ENCODE results near the gene TMF1.

Gene TMF1

DNA sequence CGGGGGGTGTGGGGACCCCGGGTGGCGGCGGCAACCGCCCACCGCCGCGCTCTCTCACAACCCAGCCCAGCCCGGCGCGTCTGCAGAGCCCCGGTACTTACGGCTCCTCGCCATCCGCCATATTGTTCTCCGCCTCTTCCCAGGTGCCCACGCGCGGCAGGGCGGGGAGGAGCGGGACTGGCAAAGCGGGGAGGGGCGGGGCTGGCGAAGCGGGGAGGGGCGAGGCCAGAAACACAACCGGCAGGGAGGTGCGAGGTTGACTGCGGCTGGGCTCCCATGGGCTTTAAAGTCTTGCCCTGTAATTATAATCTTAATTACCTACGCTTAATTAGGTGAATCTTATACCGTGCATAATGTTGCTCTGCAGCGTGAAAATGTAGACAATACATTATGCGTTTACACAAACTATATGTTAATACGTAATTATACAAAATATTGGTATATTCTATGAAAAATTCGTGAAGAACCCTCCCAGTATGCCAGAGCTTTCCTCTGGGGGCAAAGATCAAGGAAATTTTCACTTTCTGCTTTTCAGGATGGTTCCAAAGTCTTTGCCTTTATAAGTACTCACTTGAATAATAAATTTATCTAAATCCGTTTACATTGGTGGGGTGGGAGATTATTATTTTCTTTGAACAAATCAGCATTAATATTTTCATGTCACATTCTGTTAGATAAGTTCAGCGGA lies 28.2 kb upstream of the TMF1 start, which contains the start of gene UBA3:
Gene UBA3 (minus strand): TSS at position 133 of the 688 bp plus-strand sequence. CDS start 12 bp downstream, at position 121.
- FAIRE-seq, result peak; percentile 27

DNA sequence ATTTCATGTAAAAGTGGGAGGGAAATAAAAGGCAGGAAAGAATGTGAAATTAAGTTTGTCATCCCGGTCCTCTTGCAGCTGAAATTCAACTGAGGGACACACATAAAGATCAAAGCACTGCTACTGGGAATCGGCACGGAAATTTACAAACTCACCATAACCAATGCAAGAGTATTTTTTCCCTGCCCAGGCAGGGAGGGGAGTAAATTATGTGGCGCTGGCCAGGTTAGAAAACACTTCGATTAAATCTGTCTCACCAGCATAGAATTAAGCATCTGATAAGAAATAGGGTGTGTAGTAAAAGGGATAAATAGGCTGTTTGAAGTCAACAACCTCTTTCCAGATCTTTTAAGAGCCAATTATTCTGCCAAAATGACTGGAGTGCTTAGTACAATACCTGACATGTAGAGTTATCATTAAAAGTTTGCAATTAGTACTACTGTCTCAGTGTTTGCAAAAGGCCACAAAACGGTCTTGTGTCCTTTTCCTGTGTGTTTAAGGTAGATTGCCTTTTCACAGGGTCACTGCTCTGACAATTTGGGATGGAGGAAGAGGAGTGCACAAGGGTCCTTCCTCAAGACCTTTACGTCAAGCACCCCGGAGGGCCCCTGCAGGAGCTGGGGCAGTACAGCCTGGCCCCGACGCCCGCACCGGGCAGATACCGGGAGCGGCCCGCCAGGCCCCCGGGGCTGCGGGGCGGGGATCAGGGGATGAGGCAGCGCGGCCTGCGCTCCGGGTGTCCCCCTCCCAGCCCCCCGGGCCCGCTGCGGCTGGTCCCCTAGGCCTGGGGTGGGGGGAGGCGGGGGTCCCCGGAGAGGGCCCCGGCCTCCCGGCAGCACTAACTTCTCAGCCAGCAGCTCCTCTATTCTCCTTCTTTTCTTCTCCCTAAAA lies 27.4 kb upstream of the TMF1 start:
- FAIRE-seq, result no peak

DNA sequence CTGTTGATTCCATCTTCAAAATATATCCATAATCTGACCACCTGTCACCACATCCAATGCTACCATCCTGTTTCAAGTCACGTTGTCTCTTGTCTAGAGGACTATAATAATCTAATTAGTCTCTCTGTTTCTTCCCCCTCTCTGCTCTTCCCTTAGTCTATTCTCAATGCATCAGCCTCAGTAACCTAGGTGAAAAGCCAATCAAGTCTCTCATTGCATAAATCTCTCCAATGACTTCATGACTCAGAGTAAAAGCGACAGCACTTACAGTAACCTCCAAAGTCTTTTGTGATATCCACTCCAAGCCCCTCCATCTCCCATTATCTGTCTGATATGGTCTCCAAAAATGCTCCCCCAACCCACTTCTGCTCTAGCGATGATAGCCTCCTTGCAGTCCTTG lies 20.8 kb upstream of the TMF1 start:
- no peak for FAIRE-seq

- FAIRE-seq, result no peak
Observed at GRCh38 chr3:69066121-69066520, 14.0 kb upstream of the TMF1 start.

GRCh38 chr3:69065318-69065964 lies 13.3 kb upstream of the TMF1 start:
- no peak for FAIRE-seq

- no peak for FAIRE-seq
Observed at GRCh38 chr3:69063636-69064035, 11.5 kb upstream of the TMF1 start.

- no peak for FAIRE-seq
Observed at GRCh38 chr3:69059688-69060087, 7.6 kb upstream of the TMF1 start.

- no peak for FAIRE-seq
Observed at GRCh38 chr3:69058947-69059224, 6.8 kb upstream of the TMF1 start.

DNA sequence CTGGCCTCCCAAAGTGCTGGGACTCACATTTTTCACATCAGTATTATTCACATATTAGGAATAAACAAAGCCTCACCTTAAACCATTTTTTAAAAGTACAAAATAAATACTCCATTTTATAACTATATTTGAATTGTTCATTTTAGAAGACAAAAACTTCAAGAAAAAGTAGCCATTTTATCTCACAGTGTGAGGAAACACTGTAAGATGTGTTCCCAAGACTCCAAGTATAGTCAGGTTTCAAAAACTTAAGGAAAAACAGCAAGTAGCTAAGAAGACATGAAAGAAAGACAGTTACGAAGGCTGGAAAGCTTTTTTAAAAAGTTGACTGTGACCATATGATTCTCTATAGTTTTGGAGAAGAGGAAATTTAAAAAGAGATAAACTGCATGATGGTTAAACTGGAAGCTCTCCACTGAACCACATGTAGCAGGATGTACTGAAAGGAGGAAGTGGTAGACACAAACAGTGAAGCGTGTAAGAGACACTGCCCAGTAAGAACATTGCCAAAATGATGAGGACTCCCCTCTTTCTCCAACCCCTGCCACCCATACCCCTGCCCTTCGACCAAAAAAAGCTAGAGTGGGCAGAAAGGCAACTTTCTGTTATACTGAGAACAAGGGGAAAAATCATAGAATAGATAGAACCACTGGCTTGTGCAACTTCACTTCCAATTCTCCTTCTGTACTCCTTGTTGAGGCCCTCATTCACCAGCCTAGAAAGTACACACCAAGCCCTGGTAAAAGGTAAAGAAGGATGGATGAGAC lies 6.2 kb upstream of the TMF1 start:
- FAIRE-seq, result no peak

DNA sequence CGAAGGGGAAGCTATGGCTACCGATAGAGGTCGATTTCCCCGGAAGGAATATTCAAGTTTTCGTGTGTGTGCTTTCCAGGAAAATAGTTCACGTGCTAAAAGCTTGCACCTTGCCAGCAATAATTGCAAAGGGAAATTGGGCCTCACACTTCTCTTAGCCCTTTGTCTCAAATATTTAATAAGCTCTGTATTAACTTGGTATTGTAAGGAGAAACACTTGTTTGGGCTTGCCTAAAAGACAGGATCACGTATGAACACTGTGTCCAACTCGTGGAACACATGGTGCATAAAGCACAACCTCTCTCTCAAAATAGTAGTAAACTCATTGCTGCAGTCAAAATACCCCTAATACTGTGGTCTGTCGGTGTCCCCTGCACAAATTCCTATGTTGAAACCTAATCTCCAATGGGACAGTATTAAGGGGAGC lies 352 bp upstream of the TMF1 start:
- FAIRE-seq, result no peak

DNA sequence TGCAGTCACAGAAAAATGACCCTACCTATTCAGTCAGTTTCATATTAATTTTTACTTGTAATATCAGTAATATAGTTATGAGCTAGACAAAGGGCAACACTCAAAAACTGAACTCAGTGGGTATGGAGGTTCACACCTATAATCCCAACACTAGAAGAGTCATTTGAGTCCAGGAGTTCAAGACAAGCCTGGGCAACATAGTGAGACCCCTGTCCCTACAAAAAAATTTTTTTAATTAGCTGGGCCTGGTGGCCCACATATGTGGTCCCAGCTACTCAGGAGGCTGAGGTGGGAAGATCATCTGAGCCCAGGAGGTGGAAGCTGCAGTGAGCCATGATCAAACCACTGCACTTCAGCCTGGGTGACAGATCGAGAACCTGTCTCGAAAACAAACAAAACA lies 3.1 kb downstream of the TMF1 start:
- no peak for FAIRE-seq

- no peak for FAIRE-seq
Observed at GRCh38 chr3:69044608-69045007, 7.5 kb downstream of the TMF1 start.

- FAIRE-seq, result peak; percentile 41
Observed at GRCh38 chr3:69033470-69033869, 18.7 kb downstream of the TMF1 start.

DNA sequence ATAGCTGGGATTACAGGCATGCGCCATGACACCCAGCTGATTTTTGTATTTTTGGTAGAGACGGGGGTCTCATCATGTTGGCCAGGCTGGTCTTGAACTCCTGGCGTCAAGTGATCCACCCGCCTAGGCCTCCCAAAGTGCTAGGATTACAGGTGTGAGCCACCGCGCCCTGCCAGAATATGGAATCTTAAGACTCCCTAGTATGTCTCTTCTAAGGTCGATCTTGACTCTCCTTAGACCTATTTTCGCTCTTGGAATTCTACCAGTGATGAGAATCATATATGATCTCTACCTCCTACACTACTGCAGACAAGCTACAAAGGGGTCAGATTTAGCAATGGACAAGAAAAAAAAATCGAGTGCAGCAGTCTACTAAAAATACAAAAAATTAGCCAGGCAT lies 19.4 kb downstream of the TMF1 start:
- FAIRE-seq, result no peak

- FAIRE-seq, result no peak
Observed at GRCh38 chr3:69032142-69032541, 20.0 kb downstream of the TMF1 start.

- FAIRE-seq, result no peak
Observed at GRCh38 chr3:69031635-69032034, 20.5 kb downstream of the TMF1 start.

GRCh38 chr3:69020857-69021256 lies 31.3 kb downstream of the TMF1 start:
- no peak for FAIRE-seq

GRCh38 chr3:69020424-69020823 lies 31.7 kb downstream of the TMF1 start:
- peak; percentile 88 for FAIRE-seq

DNA sequence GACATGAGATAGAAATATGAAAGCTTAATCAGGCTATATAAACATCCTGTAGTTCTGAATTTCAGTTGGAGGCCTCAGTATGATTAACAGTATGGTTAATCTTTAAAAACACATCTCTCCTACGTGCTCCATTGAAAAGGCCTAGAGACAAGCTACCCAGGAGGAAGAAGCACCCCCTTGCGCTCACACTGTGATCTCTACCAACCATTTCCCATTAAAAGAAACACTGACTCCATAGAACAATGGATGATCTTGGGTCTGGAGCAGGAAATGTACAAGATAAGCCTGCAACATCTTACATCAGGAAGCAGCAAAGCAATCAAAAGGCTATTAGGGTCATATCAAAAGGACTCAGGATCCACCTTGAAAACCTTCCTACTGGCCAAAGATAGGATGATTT lies 35.2 kb downstream of the TMF1 start:
- FAIRE-seq, result no peak

- FAIRE-seq, result no peak
Observed at GRCh38 chr3:69016102-69016501, 36.0 kb downstream of the TMF1 start.

DNA sequence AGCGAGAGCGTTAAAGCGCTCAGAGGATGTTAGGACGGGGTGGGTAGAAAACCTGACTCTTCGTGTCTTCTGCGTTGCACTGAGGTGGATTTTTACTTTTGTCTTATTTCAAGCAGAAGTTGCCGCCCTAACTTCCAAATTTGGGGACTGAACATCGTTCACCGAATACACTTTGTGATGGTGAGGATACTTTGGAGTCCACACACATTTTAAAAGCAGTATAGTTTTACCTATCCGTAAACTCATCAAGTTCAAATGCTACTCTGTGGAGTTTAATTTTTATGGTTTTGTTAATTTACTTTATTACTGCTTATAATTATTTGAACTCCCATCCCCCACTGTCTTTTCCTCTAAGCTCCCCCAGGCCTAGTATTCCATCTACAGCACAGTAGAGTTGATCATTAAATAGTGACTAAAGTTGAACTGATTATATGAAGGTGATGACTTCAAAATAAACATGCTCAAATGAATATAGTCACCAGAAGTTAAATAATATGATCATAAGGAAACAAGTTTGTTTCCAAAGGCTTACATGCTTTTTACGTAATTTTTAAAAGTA lies 38.0 kb downstream of the TMF1 start:
- no peak for FAIRE-seq

- FAIRE-seq, result no peak
Observed at GRCh38 chr3:69013253-69014021, 38.7 kb downstream of the TMF1 start, which contains the start of gene EOGT. Gene EOGT (minus strand): TSS chr3:69013684. CDS start chr3:69009846, 3,838 bp downstream.
